ENCODE results near the gene GPATCH1.
"Not testable (repeated sequence)": the region's sequence is repeated elsewhere in the genome, so short reads cannot be mapped to it uniquely, and the experiment has no call there.

DNA sequence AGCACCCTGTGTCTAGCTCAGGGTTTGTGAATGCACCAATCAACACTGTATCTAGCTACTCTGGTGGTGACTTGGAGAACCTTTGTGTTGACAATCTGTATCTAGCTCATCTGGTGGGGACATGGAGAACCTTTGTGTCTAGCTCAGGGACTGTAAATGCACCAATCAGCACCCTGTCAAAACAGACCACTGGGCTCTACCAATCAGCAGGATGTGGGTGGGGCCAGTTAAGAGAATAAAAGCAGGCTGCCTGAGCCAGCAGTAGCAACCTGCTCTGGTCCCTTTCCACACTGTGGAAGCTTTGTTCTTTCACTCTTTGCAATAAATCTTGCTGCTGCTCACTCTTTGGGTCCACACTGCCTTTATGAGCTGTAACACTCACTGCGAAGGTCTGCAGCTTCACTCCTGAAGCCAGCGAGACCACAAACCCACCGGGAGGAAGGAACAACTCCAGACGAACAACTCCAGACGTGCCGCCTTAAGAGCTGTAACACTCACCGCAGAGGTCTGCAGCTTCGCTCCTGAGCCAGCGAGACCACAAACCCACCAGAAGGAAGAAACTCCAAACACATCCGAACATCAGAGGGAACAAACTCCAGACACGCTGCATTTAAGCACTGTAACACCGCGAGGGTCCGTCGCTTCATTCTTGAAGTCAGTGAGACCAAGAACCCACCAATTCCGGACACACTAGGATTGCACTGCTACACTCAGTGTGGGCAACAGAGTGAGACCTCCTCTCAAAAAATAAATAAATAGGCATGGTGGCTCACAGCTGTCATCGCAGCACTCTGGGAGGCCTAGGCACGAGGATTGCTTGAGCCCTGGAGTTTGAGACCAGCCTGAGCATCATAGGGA is 43.6 kb upstream of the GPATCH1 start:
- TF ChIP-seq, protein P1, sequence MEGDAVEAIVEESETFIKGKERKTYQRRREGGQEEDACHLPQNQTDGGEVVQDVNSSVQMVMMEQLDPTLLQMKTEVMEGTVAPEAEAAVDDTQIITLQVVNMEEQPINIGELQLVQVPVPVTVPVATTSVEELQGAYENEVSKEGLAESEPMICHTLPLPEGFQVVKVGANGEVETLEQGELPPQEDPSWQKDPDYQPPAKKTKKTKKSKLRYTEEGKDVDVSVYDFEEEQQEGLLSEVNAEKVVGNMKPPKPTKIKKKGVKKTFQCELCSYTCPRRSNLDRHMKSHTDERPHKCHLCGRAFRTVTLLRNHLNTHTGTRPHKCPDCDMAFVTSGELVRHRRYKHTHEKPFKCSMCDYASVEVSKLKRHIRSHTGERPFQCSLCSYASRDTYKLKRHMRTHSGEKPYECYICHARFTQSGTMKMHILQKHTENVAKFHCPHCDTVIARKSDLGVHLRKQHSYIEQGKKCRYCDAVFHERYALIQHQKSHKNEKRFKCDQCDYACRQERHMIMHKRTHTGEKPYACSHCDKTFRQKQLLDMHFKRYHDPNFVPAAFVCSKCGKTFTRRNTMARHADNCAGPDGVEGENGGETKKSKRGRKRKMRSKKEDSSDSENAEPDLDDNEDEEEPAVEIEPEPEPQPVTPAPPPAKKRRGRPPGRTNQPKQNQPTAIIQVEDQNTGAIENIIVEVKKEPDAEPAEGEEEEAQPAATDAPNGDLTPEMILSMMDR (IDR thresholded peaks at IDR 0.05), result not testable (repeated sequence)
- TF ChIP-seq POLR2A (IDR thresholded peaks at IDR 0.05), result not testable (repeated sequence)
